IMR-90 (cell line): ENCODE data around the gene KCNQ5. TPM values are rescaled to one million over a fixed set of nuclear protein-coding genes. Genes with fewer than 3 reads are reported as not detected.

Experiments used
- ATAC-seq: fragments of 200-7000 bp; cut with Tn5 transposase; 2 replicates; pipeline ENCODE4 v1.9.1; 2020; ENCODE audit warnings: low read depth, mild to moderate bottlenecking, moderate library complexity
- BruUV-seq: library from RNA; stranded (reverse); fragments of 400-500 nt; replicated peaks from 2 replicates; lab custom pipeline; 2021; lab: Mats Ljungman, UMichigan
- CTCF ChIA-PET: fragments of 300-600 bp; formaldehyde crosslinking; extraction: SDS; loops from one replicate; lab custom pipeline; 2021; ENCODE audit warnings: antibody characterized with exemption; lab: Yijun Ruan, JAX
- POLR2A ChIA-PET: fragments of 300-600 bp; sonication (Branson Sonifier 250); formaldehyde crosslinking; loops from one replicate; lab custom pipeline; 2022; ENCODE audit warnings: antibody characterized with exemption; ENCODE audit not compliant: unreplicated experiment; lab: Charles Lee
- DNase-seq: peaks from one replicate; pipeline ENCODE4 v3.0.0; 2013
- H2AFZ ChIP-seq: replicated peaks from 2 replicates; pipeline ENCODE3; 2013; ENCODE audit warnings: low read length, mild to moderate bottlenecking; ENCODE audit not compliant: poor library complexity
- H2AK5ac ChIP-seq: 2 replicates; pipeline ENCODE4 v1.6.1; 2013; ENCODE audit warnings: low read depth, low read length, inconsistent platforms
- H2AK9ac ChIP-seq: replicated peaks from 2 replicates; pipeline ENCODE3; 2013; ENCODE audit warnings: mild to moderate bottlenecking, low read depth, low read length, moderate library complexity; ENCODE audit not compliant: poor library complexity
- H2BK120ac ChIP-seq: 2 replicates; pipeline ENCODE4 v1.6.1; 2013; ENCODE audit warnings: low read depth, low read length, inconsistent platforms
- H2BK15ac ChIP-seq: 3 replicates; pipeline ENCODE4 v1.6.1; 2013; ENCODE audit warnings: low read depth, low read length, inconsistent platforms
- H2BK20ac ChIP-seq: 2 replicates; pipeline ENCODE4 v1.6.1; 2013; ENCODE audit warnings: low read depth, mild to moderate bottlenecking, inconsistent platforms, low read length, moderate library complexity
- H2BK5ac ChIP-seq: 2 replicates; pipeline ENCODE4 v1.6.1; 2013; ENCODE audit warnings: mild to moderate bottlenecking, low read depth, low read length, inconsistent platforms; ENCODE audit not compliant: poor library complexity, severe bottlenecking
- H3K14ac ChIP-seq: replicated peaks from 2 replicates; pipeline ENCODE4 v1.6.1; 2013; ENCODE audit warnings: low read depth, low read length, inconsistent platforms
- H3K18ac ChIP-seq: 2 replicates; pipeline ENCODE4 v1.6.1; 2013; ENCODE audit warnings: low read depth, low read length, control low read depth
- H3K23ac ChIP-seq: 2 replicates; pipeline ENCODE4 v1.6.1; 2013; ENCODE audit warnings: low read depth, low read length, inconsistent platforms
- H3K27ac ChIP-seq: 2 replicates; pipeline ENCODE4 v1.5.1; 2013; ENCODE audit warnings: mild to moderate bottlenecking, control low read depth, low read length; ENCODE audit not compliant: insufficient read depth
- H3K27me3 ChIP-seq: 2 replicates; pipeline ENCODE4 v1.6.1; 2013; ENCODE audit warnings: low read length; ENCODE audit not compliant: control insufficient read depth, insufficient read depth
- H3K36me3 ChIP-seq: 2 replicates; pipeline ENCODE4 v1.6.1; 2013; ENCODE audit warnings: low read length, mixed read lengths; ENCODE audit not compliant: control insufficient read depth, insufficient read depth
- H3K4ac ChIP-seq: 2 replicates; pipeline ENCODE4 v1.6.1; 2013; ENCODE audit warnings: low read depth, low read length, inconsistent platforms
- H3K4me1 ChIP-seq: 2 replicates; pipeline ENCODE4 v1.6.1; 2013; ENCODE audit warnings: low read length, mixed read lengths; ENCODE audit not compliant: control insufficient read depth, insufficient read depth
- H3K4me2 ChIP-seq: 2 replicates; pipeline ENCODE4 v1.6.1; 2013; ENCODE audit warnings: low read depth, mild to moderate bottlenecking, control low read depth, low read length, moderate library complexity
- H3K4me3 ChIP-seq: 2 replicates; pipeline ENCODE4 v1.5.1; 2013; ENCODE audit warnings: low read depth, mild to moderate bottlenecking, control low read depth, low read length, moderate library complexity; ENCODE audit not compliant: insufficient read depth
- H3K56ac ChIP-seq: 2 replicates; pipeline ENCODE4 v1.6.1; 2013; ENCODE audit warnings: low read length, inconsistent platforms; ENCODE audit not compliant: insufficient read depth; ENCODE audit errors: extremely low read depth
- H3K79me1 ChIP-seq, 2 experiments: 2 replicates each; pipeline ENCODE4 v1.6.1; 2013; ENCODE audit warnings: low read length in 2 of 2, inconsistent platforms in 1 of 2, low read depth in 1 of 2
- H3K9ac ChIP-seq: 2 replicates; pipeline ENCODE4 v1.6.1; 2013; ENCODE audit warnings: low read depth, low read length, control low read depth
- H3K9me1 ChIP-seq: 2 replicates; pipeline ENCODE4 v1.6.1; 2013; ENCODE audit warnings: low read length, inconsistent platforms; ENCODE audit not compliant: insufficient read depth
- H3K9me3 ChIP-seq: 2 replicates; pipeline ENCODE4 v1.6.1; 2013; ENCODE audit warnings: low read length; ENCODE audit not compliant: control insufficient read depth, insufficient read depth
- H4K20me1 ChIP-seq: 2 replicates; pipeline ENCODE4 v1.6.1; 2013; ENCODE audit warnings: low read length, inconsistent platforms; ENCODE audit not compliant: insufficient read depth
- H4K5ac ChIP-seq: 2 replicates; pipeline ENCODE4 v1.6.1; 2013; ENCODE audit warnings: mild to moderate bottlenecking, low read depth, low read length, control low read depth
- H4K8ac ChIP-seq, 2 experiments: 2 replicates each; pipeline ENCODE4 v1.6.1; 2013; ENCODE audit warnings: low read depth in 2 of 2, low read length in 2 of 2, control low read depth in 1 of 2, inconsistent platforms in 1 of 2
- H4K91ac ChIP-seq: 2 replicates; pipeline ENCODE4 v1.6.1; 2013; ENCODE audit warnings: low read depth, low read length, inconsistent platforms; ENCODE audit not compliant: insufficient read depth
- BHLHE40 ChIP-seq: fragments of 150-350 bp; IDR thresholded peaks from 2 replicates; pipeline ENCODE4 v1.6.1; 2016; ENCODE audit warnings: mild to moderate bottlenecking, low read depth, low read length
- CHD1 ChIP-seq: IDR thresholded peaks from 2 replicates; pipeline ENCODE4 v1.6.1; 2012; ENCODE audit warnings: low read depth, low read length, improper control_type of control experiment
- POLR2A ChIP-seq: IDR thresholded peaks from 2 replicates; pipeline ENCODE4 v1.6.1; 2012; ENCODE audit warnings: mild to moderate bottlenecking, low read depth, low read length
- RAD21 ChIP-seq: IDR thresholded peaks from 2 replicates; pipeline ENCODE4 v1.6.1; 2012; ENCODE audit warnings: low read length, improper control_type of control experiment
- WGBS, 2 experiments: methylation state at CpG; one replicate each; pipeline versions ENCODE4 v1.1.5 to v1.1.7; 2013; ENCODE audit warnings: missing lambda C conversion rate in 2 of 2; ENCODE audit not compliant: insufficient read length in 1 of 2; ENCODE audit errors: extremely low coverage in 2 of 2; 5-methylcytosine and 5-hydroxymethylcytosine counted together
- dilution Hi-C: fragments of 300-500 bp; cut with HindIII; formaldehyde crosslinking; loops from one replicate; pipeline ENCODE4 v1.14.3; 2018; ENCODE audit warnings: low sequenced_read_pairs; ENCODE audit not compliant: unreplicated experiment
- in situ Hi-C: fragments of 300-500 bp; cut with MboI; formaldehyde crosslinking; loops from 3 replicates; pipeline ENCODE4 v1.14.3; 2019; ENCODE audit warnings: low sequenced_read_pairs, inconsistent platforms, mixed read lengths
- intact Hi-C: fragments of 100-400 bp; cut with micrococcal nuclease; formaldehyde crosslinking; loops from 2 replicates; pipeline ENCODE4 v1.10.0; 2022
- polyA plus RNA-seq, 3 experiments: library from polyadenylated mRNA; depleted of rRNA; stranded (reverse); fragments of >200 nt; gene quantifications; 2 replicates each; pipeline ENCODE4 v1.2.3, GENCODE V29; 2012; ENCODE audit warnings: low replicate concordance in 1 of 3
- total RNA-seq: library from RNA; depleted of rRNA; stranded (reverse); fragments of >200 nt; gene quantifications from 2 replicates; pipeline ENCODE4 v1.2.3, GENCODE V29; 2012

KCNQ5 gene
- total and polyA plus RNA-seq, 2 of the 4 experiments (the other 2 are of a cell fraction): 0.75 to 1.3 TPM

GRCh38 chr6:72757048-72757447, 135.2 kb downstream of the KCNQ5 start:
- no peak overlapping the region for H2BK5ac ChIP-seq
- intact Hi-C loops: no loop called here
- H2AFZ ChIP-seq: no peak overlapping the region
- no peak overlapping the region for H4K8ac ChIP-seq
- no TSS peak for BruUV-seq
- no peak overlapping the region for H3K14ac ChIP-seq
- in situ Hi-C loops: no loop called here
- no peak overlapping the region for H4K5ac ChIP-seq
- H3K27me3 ChIP-seq: no peaks in the 10 kb centered on the region
- no peak overlapping the region for H3K9ac ChIP-seq
- no peak overlapping the region for H3K56ac ChIP-seq
- POLR2A ChIA-PET: no interaction called here
- no peak overlapping the region for H2BK20ac ChIP-seq
- ATAC-seq (no peak), DNase-seq (no peak)
- no peak overlapping the region for H2BK15ac ChIP-seq
- no peak overlapping the region for H3K18ac ChIP-seq
- no peaks in the 10 kb centered on the region; the same call in 1 of the 2 replicates for H3K9me1 ChIP-seq
- no peak overlapping the region for H3K4me2 ChIP-seq
- no peak overlapping the region for H3K4me3 ChIP-seq
- CTCF ChIA-PET: no interaction called here
- no peak overlapping the region for H2AK9ac ChIP-seq
- no peaks in the 10 kb centered on the region for H3K36me3 ChIP-seq
- peaks cover 0 to 2% of the 10 kb centered on the region in 2 experiments; a peak in 1 of 4 replicates for H3K79me1 ChIP-seq
- no peak overlapping the region for H3K27ac ChIP-seq
- no peak overlapping the region for H4K91ac ChIP-seq
- H3K9me3 ChIP-seq: no peaks in the 10 kb centered on the region
- H4K20me1 ChIP-seq: no peaks in the 10 kb centered on the region
- H3K4ac ChIP-seq: no peak overlapping the region
- WGBS, 2 experiments: no CpG with 5 or more reads among the region's 3 CpGs
- H2AK5ac ChIP-seq: no peak overlapping the region
- no peaks in the 10 kb centered on the region for H3K4me1 ChIP-seq
- dilution Hi-C loops: no loop called here
- H3K23ac ChIP-seq: no peak overlapping the region
- no peak overlapping the region for H2BK120ac ChIP-seq
- TF ChIP-seq RAD21: no peak
- no peak for TF ChIP-seq BHLHE40
- no peak for TF ChIP-seq POLR2A
- no peak for TF ChIP-seq CHD1
